Erythroblast (primary cell): ENCODE measurements around the gene NPAS2.

Source experiments
- GATA1 ChIP-seq: IDR thresholded peaks from 2 replicates; pipeline ENCODE4 v1.6.1; 2011; ENCODE audit warnings: low read depth, mild to moderate bottlenecking, control low read depth, low read length, moderate library complexity
- POLR2A ChIP-seq: IDR thresholded peaks from 2 replicates; pipeline ENCODE4 v1.6.1; 2011; ENCODE audit warnings: mild to moderate bottlenecking, low read length

GRCh38 chr2:100773538-100773937, 46.4 kb upstream of the NPAS2 start:
- TF ChIP-seq POLR2A (no peak), GATA1 (no peak)
